HCT116 (cell line): ENCODE data around the gene FIP1L1. TPM values are rescaled to one million over a fixed set of nuclear protein-coding genes. Genes with fewer than 3 reads are reported as not detected.

Source experiments
- ATAC-seq: fragments of 200-7000 bp; cut with Tn5 transposase; 2 replicates; pipeline ENCODE4 v1.9.1; 2020; ENCODE audit warnings: mild to moderate bottlenecking, moderate library complexity
- BruUV-seq: library from RNA; stranded (reverse); fragments of 400-500 nt; replicated peaks from 2 replicates; lab custom pipeline; 2021; lab: Mats Ljungman, UMichigan
- CTCF ChIA-PET: fragments of 300-600 bp; sonication (Branson Sonifier 250); formaldehyde crosslinking; loops from one replicate; lab custom pipeline; 2021; ENCODE audit warnings: antibody characterized with exemption; lab: Charles Lee
- POLR2A ChIA-PET: fragments of 300-600, 350-600 bp; sonication (Branson Sonifier 250); formaldehyde crosslinking; loops from one replicate; lab custom pipeline; 2021; ENCODE audit warnings: antibody characterized with exemption; lab: Charles Lee
- RAD21 ChIA-PET, 2 experiments: fragments of 300-600 bp; sonication (Branson Sonifier 250); formaldehyde crosslinking; loops; one replicate each; lab custom pipeline; 2023; ENCODE audit warnings: low total read pairs in 2 of 2; ENCODE audit not compliant: uncharacterized antibody in 2 of 2, unreplicated experiment in 2 of 2, low non-redundant PET in 1 of 2; lab: Charles Lee
- DNase-seq: peaks from one replicate; pipeline ENCODE4 v3.0.0-alpha.2; 2010; ENCODE audit warnings: low read depth, low spot score
- H2AFZ ChIP-seq: fragments of 200-600 bp; shearing (Covaris generic), sonication (generic); 2 replicates; pipeline ENCODE4 v1.6.1; 2017; ENCODE audit warnings: low read depth, mixed run types, mixed read lengths, antibody characterized with exemption, low read length; ENCODE audit not compliant: poor library complexity, severe bottlenecking
- H3K27ac ChIP-seq: 2 replicates; pipeline ENCODE4 v1.5.1; 2012; ENCODE audit warnings: low read depth, low read length
- H3K27me3 ChIP-seq: fragments of 200-600 bp; sonication (generic); 2 replicates; pipeline ENCODE4 v1.6.1; 2016; ENCODE audit warnings: mixed run types, low read length, mixed read lengths; ENCODE audit not compliant: insufficient read depth
- H3K36me3 ChIP-seq, 2 experiments: fragments of 200-500 bp in 1 of 2; fragments of 200-600 bp in 1 of 2; sonication (Bioruptor generic) in 1 of 2; sonication (generic) in 1 of 2; 2 replicates each; pipeline versions ENCODE4 v1.5.1 to v1.6.1; 2014 to 2016; ENCODE audit warnings: low read length in 2 of 2, inconsistent platforms in 1 of 2, mixed read lengths in 1 of 2, mixed run types in 1 of 2; ENCODE audit not compliant: insufficient read depth in 2 of 2, control insufficient read depth in 1 of 2
- H3K4me1 ChIP-seq, 2 experiments: fragments of 200-600 bp in 1 of 2; sonication (generic) in 1 of 2; 2 replicates each; pipeline versions ENCODE4 v1.5.1 to v1.6.1; 2012 to 2017; ENCODE audit warnings: low read length in 2 of 2, inconsistent platforms in 1 of 2, mild to moderate bottlenecking in 1 of 2, mixed read lengths in 1 of 2, mixed run types in 1 of 2, moderate library complexity in 1 of 2; ENCODE audit not compliant: insufficient read depth in 2 of 2, control insufficient read depth in 1 of 2
- H3K4me2 ChIP-seq: fragments of 200-600 bp; sonication (generic); 2 replicates; pipeline ENCODE4 v1.6.1; 2017; ENCODE audit warnings: mixed run types, low read length, mixed read lengths
- H3K4me3 ChIP-seq, 2 experiments: fragments of 200-600 bp in 1 of 2; sonication (generic) in 1 of 2; replicated peaks in 1 of 2; 2 replicates each; pipeline ENCODE4 v1.5.1; 2011 to 2016; ENCODE audit warnings: low read length in 2 of 2, control low read depth in 1 of 2, low read depth in 1 of 2, mild to moderate bottlenecking in 1 of 2, mixed read lengths in 1 of 2, mixed run types in 1 of 2
- H3K79me2 ChIP-seq: fragments of 200-600 bp; sonication (generic); 2 replicates; pipeline ENCODE4 v1.6.1; 2017; ENCODE audit warnings: mild to moderate bottlenecking, mixed run types, low read length, moderate library complexity, mixed read lengths; ENCODE audit not compliant: insufficient read depth
- H3K9ac ChIP-seq: fragments of 200-600 bp; sonication (generic); 2 replicates; pipeline ENCODE4 v1.6.1; 2016; ENCODE audit warnings: low read length, mixed read lengths
- H3K9me2 ChIP-seq: fragments of 200-600 bp; sonication (generic), shearing (Covaris generic); 2 replicates; pipeline ENCODE4 v1.6.1; 2017; ENCODE audit warnings: mixed run types, mild to moderate bottlenecking, moderate library complexity; ENCODE audit not compliant: insufficient read depth
- H3K9me3 ChIP-seq, 2 experiments: fragments of 200-500 bp in 1 of 2; fragments of 200-600 bp in 1 of 2; sonication (Bioruptor generic) in 1 of 2; sonication (generic) in 1 of 2; 2 replicates each; pipeline ENCODE4 v1.6.1; 2014 to 2017; ENCODE audit warnings: low read length in 2 of 2, mixed read lengths in 2 of 2, inconsistent platforms in 1 of 2, low read depth in 1 of 2, mild to moderate bottlenecking in 1 of 2, mixed run types in 1 of 2, moderate library complexity in 1 of 2; ENCODE audit not compliant: control insufficient read depth in 1 of 2, insufficient read depth in 1 of 2
- H4K20me1 ChIP-seq: fragments of 200-600 bp; sonication (generic), shearing (Covaris generic); 2 replicates; pipeline ENCODE4 v1.6.1; 2017; ENCODE audit warnings: mixed run types, mild to moderate bottlenecking, moderate library complexity; ENCODE audit not compliant: insufficient read depth
- CBX3 ChIP-seq: IDR thresholded peaks from 2 replicates; pipeline ENCODE4 v1.6.1; 2012; ENCODE audit warnings: low read depth
- CEBPB ChIP-seq: IDR thresholded peaks from 2 replicates; pipeline ENCODE4 v1.6.1; 2012; ENCODE audit warnings: low read depth
- EGR1 ChIP-seq: IDR thresholded peaks from 2 replicates; pipeline ENCODE4 v1.6.1; 2012; ENCODE audit warnings: low read depth
- EZH2 ChIP-seq: fragments of 200-600 bp; sonication (generic); IDR thresholded peaks from 2 replicates; pipeline ENCODE4 v1.6.1; 2017; ENCODE audit warnings: antibody characterized with exemption, mixed run types
- EZH2phosphoT487 ChIP-seq: fragments of 200-600 bp; IDR thresholded peaks from 2 replicates; pipeline ENCODE4 v1.6.1; 2018; ENCODE audit warnings: antibody characterized with exemption, borderline replicate concordance
- FOSL1 ChIP-seq: IDR thresholded peaks from 2 replicates; pipeline ENCODE4 v1.6.1; 2012; ENCODE audit warnings: low read depth
- MAX ChIP-seq: IDR thresholded peaks from 2 replicates; pipeline ENCODE4 v1.6.1; 2012
- POLR2AphosphoS5 ChIP-seq: IDR thresholded peaks from 2 replicates; pipeline ENCODE4 v1.6.1; 2011; ENCODE audit warnings: mild to moderate bottlenecking, low read depth, low read length, moderate library complexity
- RAD21 ChIP-seq: IDR thresholded peaks from 2 replicates; pipeline ENCODE4 v1.6.1; 2012; ENCODE audit warnings: low read depth, mild to moderate bottlenecking
- SIN3A ChIP-seq: IDR thresholded peaks from 2 replicates; pipeline ENCODE4 v1.6.1; 2012; ENCODE audit warnings: low read depth
- SP1 ChIP-seq: IDR thresholded peaks from 2 replicates; pipeline ENCODE4 v1.6.1; 2012; ENCODE audit warnings: low read depth
- SRF ChIP-seq: IDR thresholded peaks from 2 replicates; pipeline ENCODE4 v1.6.1; 2012; ENCODE audit warnings: low read depth
- ZFX ChIP-seq: fragments of 450-650 bp; IDR thresholded peaks from 2 replicates; pipeline ENCODE4 v1.6.1; 2017
- intact Hi-C: fragments of 100-400 bp; cut with micrococcal nuclease; formaldehyde crosslinking; loops from 2 replicates; pipeline ENCODE4 v1.10.0; 2022
- total RNA-seq: library from RNA; stranded (reverse); gene quantifications from one replicate; pipeline ENCODE4 v1.2.1, GENCODE V29; 2021; ENCODE audit not compliant: unreplicated experiment
- TF ChIP-seq, protein P1 (sequence below): IDR thresholded peaks from 2 replicates; pipeline ENCODE4 v1.6.1; 2012
- TF ChIP-seq, protein P2 (sequence below), 3 experiments: fragments of 200-600 bp in 1 of 3; sonication (generic) in 1 of 3; IDR thresholded peaks in 2 of 3; conservative IDR thresholded peaks in 1 of 3; 2 replicates each; pipeline ENCODE4 v1.5.1; 2012 to 2017; ENCODE audit warnings: low read depth in 2 of 3, low read length in 2 of 3, antibody characterized with exemption in 1 of 3, borderline replicate concordance in 1 of 3, control low read depth in 1 of 3, mild to moderate bottlenecking in 1 of 3, mixed read lengths in 1 of 3, mixed run types in 1 of 3, moderate library complexity in 1 of 3; ENCODE audit not compliant: insufficient read depth in 1 of 3
- TF ChIP-seq, protein P3 (sequence below): IDR thresholded peaks from 2 replicates; pipeline ENCODE4 v1.6.1; 2012; ENCODE audit warnings: low read depth

FIP1L1 gene
- total RNA-seq, 1 experiment from 2014 or later: 63.6 TPM

- BruUV-seq: no TSS peak
- 0 out of 2 replicates have a peak, but pooled peaks cover 11% of the 10 kb centered on the region for H4K20me1 ChIP-seq
Observed at GRCh38 chr4:53422367-53422766, 44.9 kb downstream of the FIP1L1 start.

More at GRCh38 chr4:53422367-53422766, 44.9 kb downstream of the FIP1L1 start:
- H3K9me2 ChIP-seq: no peaks in the 10 kb centered on the region
- no peak for DNase-seq
- no peak overlapping the region for H3K27ac ChIP-seq
- H3K27me3 ChIP-seq: no peaks in the 10 kb centered on the region
- no peak overlapping the region for H3K9ac ChIP-seq
- ChIA-PET POLR2A (no interaction called here), CTCF (no interaction called here), RAD21 (no interaction called here)
- peaks cover 40% of the 10 kb centered on the region for H3K79me2 ChIP-seq
- H3K9me3 ChIP-seq: no peaks in the 10 kb centered on the region
- no peaks in the 10 kb centered on the region for H3K4me1 ChIP-seq
- H3K36me3 ChIP-seq: peaks cover 0 to 4% of the 10 kb centered on the region in 2 experiments; a peak in 1 of 4 replicates
- ATAC-seq: no peak
- H3K4me3 ChIP-seq: no peak overlapping the region
- no peak overlapping the region for H2AFZ ChIP-seq
- no peak for TF ChIP-seq SRF
- TF ChIP-seq MAX: no peak
- no peak for TF ChIP-seq RAD21
- no peak for TF ChIP-seq EGR1
- no peak for TF ChIP-seq EZH2phosphoT487
- TF ChIP-seq CBX3: no peak
- TF ChIP-seq, protein P1, sequence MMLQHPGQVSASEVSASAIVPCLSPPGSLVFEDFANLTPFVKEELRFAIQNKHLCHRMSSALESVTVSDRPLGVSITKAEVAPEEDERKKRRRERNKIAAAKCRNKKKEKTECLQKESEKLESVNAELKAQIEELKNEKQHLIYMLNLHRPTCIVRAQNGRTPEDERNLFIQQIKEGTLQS: no peak
- TF ChIP-seq SP1: no peak
- TF ChIP-seq CEBPB: no peak
- no peak for TF ChIP-seq SIN3A
- no peak for TF ChIP-seq POLR2AphosphoS5
- TF ChIP-seq, protein P2, sequence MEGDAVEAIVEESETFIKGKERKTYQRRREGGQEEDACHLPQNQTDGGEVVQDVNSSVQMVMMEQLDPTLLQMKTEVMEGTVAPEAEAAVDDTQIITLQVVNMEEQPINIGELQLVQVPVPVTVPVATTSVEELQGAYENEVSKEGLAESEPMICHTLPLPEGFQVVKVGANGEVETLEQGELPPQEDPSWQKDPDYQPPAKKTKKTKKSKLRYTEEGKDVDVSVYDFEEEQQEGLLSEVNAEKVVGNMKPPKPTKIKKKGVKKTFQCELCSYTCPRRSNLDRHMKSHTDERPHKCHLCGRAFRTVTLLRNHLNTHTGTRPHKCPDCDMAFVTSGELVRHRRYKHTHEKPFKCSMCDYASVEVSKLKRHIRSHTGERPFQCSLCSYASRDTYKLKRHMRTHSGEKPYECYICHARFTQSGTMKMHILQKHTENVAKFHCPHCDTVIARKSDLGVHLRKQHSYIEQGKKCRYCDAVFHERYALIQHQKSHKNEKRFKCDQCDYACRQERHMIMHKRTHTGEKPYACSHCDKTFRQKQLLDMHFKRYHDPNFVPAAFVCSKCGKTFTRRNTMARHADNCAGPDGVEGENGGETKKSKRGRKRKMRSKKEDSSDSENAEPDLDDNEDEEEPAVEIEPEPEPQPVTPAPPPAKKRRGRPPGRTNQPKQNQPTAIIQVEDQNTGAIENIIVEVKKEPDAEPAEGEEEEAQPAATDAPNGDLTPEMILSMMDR (IDR thresholded peaks at IDR 0.05 in 2 of 3, conservative IDR thresholded peaks at IDR 0.05 in 1 of 3; ENCODE audit: borderline replicate concordance in 1 of 3, insufficient read depth in 1 of 3, low read depth in 2 of 3, low read length in 2 of 3): no peak
- no peak for TF ChIP-seq EZH2
- no peak for TF ChIP-seq ZFX
- TF ChIP-seq, protein P3, sequence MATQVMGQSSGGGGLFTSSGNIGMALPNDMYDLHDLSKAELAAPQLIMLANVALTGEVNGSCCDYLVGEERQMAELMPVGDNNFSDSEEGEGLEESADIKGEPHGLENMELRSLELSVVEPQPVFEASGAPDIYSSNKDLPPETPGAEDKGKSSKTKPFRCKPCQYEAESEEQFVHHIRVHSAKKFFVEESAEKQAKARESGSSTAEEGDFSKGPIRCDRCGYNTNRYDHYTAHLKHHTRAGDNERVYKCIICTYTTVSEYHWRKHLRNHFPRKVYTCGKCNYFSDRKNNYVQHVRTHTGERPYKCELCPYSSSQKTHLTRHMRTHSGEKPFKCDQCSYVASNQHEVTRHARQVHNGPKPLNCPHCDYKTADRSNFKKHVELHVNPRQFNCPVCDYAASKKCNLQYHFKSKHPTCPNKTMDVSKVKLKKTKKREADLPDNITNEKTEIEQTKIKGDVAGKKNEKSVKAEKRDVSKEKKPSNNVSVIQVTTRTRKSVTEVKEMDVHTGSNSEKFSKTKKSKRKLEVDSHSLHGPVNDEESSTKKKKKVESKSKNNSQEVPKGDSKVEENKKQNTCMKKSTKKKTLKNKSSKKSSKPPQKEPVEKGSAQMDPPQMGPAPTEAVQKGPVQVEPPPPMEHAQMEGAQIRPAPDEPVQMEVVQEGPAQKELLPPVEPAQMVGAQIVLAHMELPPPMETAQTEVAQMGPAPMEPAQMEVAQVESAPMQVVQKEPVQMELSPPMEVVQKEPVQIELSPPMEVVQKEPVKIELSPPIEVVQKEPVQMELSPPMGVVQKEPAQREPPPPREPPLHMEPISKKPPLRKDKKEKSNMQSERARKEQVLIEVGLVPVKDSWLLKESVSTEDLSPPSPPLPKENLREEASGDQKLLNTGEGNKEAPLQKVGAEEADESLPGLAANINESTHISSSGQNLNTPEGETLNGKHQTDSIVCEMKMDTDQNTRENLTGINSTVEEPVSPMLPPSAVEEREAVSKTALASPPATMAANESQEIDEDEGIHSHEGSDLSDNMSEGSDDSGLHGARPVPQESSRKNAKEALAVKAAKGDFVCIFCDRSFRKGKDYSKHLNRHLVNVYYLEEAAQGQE: no peak
- TF ChIP-seq FOSL1: no peak
- H3K4me2 ChIP-seq: no peak overlapping the region
- intact Hi-C loops: no loop called here
